HG03442 (cell line): Measurements from ENCODE around the gene MAPKAP1.
"Not testable (repeated sequence)": the region's sequence is repeated elsewhere in the genome, so short reads cannot be mapped to it uniquely, and the experiment has no call there.

Source experiments
- ATAC-seq: cut with Tn5 transposase; IDR thresholded peaks from one replicate; pipeline ENCODE4 v1.9.1; 2021; ENCODE audit warnings: mild to moderate bottlenecking, moderate library complexity; ENCODE audit not compliant: unreplicated experiment

The MAPKAP1 gene

GRCh38 chr9:125732562-125732961 lies 25.6 kb upstream of the MAPKAP1 start:
- no peak for ATAC-seq

GRCh38 chr9:125730168-125730567 lies 23.2 kb upstream of the MAPKAP1 start:
- no peak for ATAC-seq

- ATAC-seq: no peak
These were observed 19.6 kb upstream of the MAPKAP1 start for GRCh38 chr9:125726456-125727132.

GRCh38 chr9:125707472-125707804 lies 430 bp upstream of the MAPKAP1 start:
- ATAC-seq: no peak

GRCh38 chr9:125705893-125706292 lies 1.1 kb downstream of the MAPKAP1 start:
- no peak for ATAC-seq

GRCh38 chr9:125703662-125704061 lies 3.3 kb downstream of the MAPKAP1 start:
- ATAC-seq: no peak

GRCh38 chr9:125701351-125701750 lies 5.7 kb downstream of the MAPKAP1 start:
- no peak for ATAC-seq

GRCh38 chr9:125700791-125701190 lies 6.2 kb downstream of the MAPKAP1 start:
- peak; percentile 91 for ATAC-seq

GRCh38 chr9:125699870-125700269 lies 7.1 kb downstream of the MAPKAP1 start:
- no peak for ATAC-seq

GRCh38 chr9:125696106-125696647 lies 10.8 kb downstream of the MAPKAP1 start:
- ATAC-seq: no peak

- not testable (repeated sequence) for ATAC-seq
These were observed 11.5 kb downstream of the MAPKAP1 start for GRCh38 chr9:125695548-125695947.

- no peak for ATAC-seq
These were observed 12.5 kb downstream of the MAPKAP1 start for GRCh38 chr9:125694478-125694877.

- not testable (repeated sequence) for ATAC-seq
These were observed 13.5 kb downstream of the MAPKAP1 start for GRCh38 chr9:125693492-125693891.

GRCh38 chr9:125691869-125692268 lies 15.1 kb downstream of the MAPKAP1 start:
- ATAC-seq: no peak

GRCh38 chr9:125690679-125691078 lies 16.3 kb downstream of the MAPKAP1 start:
- ATAC-seq: no peak

GRCh38 chr9:125687163-125687863 lies 19.7 kb downstream of the MAPKAP1 start:
- ATAC-seq: no peak

GRCh38 chr9:125685167-125685566 lies 21.8 kb downstream of the MAPKAP1 start:
- ATAC-seq: no peak

- no peak for ATAC-seq
These were observed 23.5 kb downstream of the MAPKAP1 start for GRCh38 chr9:125683486-125683885.

GRCh38 chr9:125682340-125682739 lies 24.7 kb downstream of the MAPKAP1 start:
- ATAC-seq: no peak

GRCh38 chr9:125681657-125682056 lies 25.4 kb downstream of the MAPKAP1 start:
- ATAC-seq: no peak

GRCh38 chr9:125681086-125681622 lies 25.9 kb downstream of the MAPKAP1 start:
- ATAC-seq: no peak

GRCh38 chr9:125680445-125680844 lies 26.6 kb downstream of the MAPKAP1 start:
- no peak for ATAC-seq
